ENCODE data around the gene SOX18.

The SOX18 gene

GRCh38 chr20:64067733-64068307 lies 18.4 kb upstream of the SOX18 start:
- no peak for DNase-seq

GRCh38 chr20:64067005-64067632 lies 17.7 kb upstream of the SOX18 start:
- no peak for DNase-seq

- no peak for DNase-seq
Observed at GRCh38 chr20:64065974-64066343, 16.5 kb upstream of the SOX18 start.

- no peak for DNase-seq
Observed at GRCh38 chr20:64065062-64065973, 15.9 kb upstream of the SOX18 start.

DNA sequence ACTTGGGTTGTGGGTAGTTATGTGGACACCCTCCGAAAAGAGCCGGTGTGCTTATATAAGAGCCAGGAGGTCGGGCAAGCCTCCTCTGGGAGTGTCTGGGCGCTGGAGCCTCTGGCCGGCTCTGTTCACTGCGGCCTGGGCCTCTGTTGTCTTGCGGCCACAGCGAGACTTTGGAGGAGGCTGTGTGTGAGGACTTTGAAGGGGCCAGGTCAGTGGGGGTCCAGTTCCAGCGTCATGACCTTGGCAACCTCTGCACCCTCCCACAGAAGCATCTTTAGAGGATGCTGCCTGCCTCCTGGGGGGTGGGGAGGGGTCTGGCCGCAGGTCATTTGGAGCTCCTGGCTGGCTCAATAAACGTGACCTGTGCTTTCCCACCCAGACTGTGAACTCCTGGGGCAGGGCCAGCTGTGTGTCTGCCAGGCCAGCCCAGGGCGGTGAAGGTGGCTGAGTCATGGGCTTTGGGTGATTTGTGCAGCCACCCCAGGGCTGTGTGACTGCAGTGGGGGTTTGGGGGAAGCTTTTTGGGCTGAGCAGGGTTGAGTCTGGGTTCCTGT lies 14.8 kb upstream of the SOX18 start:
- DNase-seq: no peak

DNA sequence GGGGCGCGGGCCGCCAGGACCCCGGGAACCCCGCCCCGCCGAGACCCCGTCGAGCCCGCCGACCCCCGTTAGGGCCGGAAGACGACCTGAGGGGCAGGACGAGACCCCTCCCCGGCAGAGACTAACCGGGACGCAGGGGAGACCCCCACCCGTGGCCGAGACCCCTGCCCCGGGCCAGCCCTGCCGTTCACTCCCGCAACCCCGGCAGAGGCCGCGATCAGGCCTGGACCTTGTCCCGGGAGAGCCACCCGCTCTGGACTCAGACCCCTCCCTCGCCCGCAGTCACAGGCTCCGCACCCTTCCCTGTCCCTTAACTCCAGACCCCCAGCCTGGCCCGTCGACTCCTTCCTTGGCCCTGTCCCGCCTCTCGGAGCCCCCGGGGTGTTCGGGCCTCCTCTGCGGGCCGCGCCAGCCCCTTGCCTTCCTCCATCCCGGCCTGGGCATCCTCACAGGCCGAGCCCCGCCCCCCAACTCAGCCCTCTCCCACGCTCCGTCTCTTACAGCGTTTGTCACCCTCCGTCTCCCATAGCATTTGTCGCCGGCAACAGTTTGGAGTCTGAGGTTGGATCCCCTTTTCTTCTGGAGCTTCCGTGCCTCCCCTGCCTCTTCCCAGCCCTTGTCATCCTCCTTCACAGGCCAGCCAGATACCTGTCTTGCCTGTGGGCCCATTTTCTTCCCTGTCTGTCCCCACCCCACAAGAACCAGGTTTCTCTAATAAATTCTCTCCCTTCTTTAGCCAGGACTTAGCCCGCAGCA lies 14.1 kb upstream of the SOX18 start:
- DNase-seq: no peak

GRCh38 chr20:64062596-64063388 lies 13.4 kb upstream of the SOX18 start, which contains the start of gene TCEA2:
TSS of gene TCEA2 (plus strand) at chr20:64063198. CDS start at chr20:64063313, 115 bp downstream.
- DNase-seq: peak; percentile 87 to 95

DNA sequence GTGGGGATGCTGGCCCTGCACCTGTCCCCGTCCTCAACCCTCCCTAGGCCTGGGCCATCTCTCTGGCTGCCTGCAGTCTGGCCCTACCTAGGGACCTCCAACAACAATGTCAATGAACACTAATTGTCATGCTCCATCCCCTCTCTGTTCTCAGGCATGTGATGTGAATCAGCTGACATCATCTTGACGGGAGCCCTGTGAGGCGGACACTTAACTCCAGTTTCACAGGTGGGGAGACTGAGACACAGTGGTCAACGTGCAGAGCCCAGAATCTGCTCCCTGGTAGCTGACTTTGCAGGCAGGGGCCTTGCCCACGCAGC lies 12.8 kb upstream of the SOX18 start:
- DNase-seq: no peak

GRCh38 chr20:64058536-64058935 lies 9.1 kb upstream of the SOX18 start:
- DNase-seq: no peak

- peak; percentile 43 to 52 for DNase-seq
Observed at GRCh38 chr20:64057628-64058498, 8.4 kb upstream of the SOX18 start.

DNA sequence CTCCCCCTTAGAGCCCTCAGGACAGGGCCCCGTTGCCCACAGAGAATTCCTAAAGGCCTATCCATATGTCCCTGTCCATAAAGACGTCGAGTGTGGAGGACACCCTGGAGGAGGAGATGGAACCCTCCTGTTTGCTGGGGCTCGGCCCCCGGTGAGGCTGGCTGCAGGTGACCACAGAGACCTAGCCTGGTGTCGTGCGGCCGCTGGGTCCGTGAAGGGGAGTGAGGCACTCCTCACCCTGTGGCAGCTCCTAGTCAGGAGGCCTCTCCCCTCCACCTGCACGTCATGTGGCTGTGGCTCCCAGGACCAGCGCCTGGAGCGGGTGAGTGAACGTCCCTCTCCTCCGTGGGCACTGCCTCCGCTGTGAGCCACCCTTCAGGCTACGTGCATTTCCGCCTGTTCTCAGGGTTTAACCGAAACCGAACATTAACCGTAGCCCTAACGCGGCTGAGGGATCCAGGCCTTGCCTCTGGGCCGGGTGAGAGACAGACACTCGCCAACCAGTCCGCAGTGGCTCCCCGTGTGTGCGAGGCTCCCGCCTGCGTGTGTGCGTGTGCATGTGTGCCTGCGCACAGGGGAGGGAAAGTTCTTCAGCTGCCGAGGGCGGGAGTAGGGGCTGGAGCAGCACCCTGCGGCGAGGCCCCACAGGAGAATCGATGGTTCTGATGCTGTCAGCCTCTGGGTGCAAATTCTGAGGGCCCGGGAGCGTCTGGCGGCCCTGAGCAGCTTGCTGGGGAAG lies 7.6 kb upstream of the SOX18 start:
- DNase-seq: no peak

DNA sequence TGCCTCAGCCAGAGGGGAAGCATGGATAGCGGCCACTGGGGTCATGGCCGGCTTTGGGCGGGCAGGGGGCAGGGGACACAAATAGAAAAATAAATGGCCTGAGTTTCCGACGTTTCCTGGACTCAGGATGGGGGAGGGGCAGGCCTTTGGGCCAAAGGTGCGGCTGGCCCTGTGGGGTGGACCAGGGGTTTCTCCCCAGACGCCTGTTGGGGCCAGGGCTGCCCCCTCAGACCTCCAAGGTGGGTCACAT lies 7.1 kb upstream of the SOX18 start:
- no peak for DNase-seq

DNA sequence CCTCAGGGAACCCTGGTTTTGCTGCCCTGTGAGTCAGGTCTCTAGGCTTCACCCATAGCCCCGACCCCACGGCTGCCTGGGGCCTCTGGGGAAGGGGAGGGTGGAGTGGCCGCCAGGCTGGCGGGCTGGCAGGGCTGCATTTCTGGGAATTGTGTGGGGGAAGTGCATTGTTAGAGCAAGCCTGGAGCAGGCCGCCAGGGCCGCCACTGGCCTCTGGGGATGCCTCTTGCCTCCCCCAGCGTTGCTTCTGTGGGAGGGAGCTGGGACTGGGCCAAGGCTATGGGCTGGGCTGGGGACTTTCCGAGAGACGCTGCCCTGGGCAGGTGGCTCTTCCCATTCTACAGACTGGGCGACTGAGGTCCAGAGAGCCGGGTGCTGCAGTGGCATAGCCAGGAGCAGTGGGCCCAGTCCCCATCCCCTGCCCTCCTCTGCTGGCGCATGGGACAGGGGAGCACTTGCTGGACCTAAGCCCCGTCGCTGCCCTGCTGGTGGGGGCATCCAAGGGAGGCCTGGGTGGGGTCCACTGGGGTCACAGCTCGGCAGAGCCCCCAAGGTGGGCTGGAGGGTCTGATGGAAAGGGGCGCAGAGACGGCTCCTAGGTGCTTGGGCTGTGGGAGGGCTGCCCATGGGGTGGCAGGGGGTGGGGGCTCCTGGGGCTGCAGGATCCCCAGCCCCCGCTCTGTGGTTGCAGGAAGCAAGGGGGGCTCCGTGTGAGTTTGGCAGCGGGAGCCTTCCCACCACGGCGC lies 6.6 kb upstream of the SOX18 start:
- no peak for DNase-seq

GRCh38 chr20:64055396-64055892 lies 6.0 kb upstream of the SOX18 start:
- peak in 1 of 2 experiments; percentile 15 for DNase-seq

GRCh38 chr20:64053841-64054661 lies 4.6 kb upstream of the SOX18 start:
- DNase-seq: peak in 1 of 2 experiments; percentile 56

DNA sequence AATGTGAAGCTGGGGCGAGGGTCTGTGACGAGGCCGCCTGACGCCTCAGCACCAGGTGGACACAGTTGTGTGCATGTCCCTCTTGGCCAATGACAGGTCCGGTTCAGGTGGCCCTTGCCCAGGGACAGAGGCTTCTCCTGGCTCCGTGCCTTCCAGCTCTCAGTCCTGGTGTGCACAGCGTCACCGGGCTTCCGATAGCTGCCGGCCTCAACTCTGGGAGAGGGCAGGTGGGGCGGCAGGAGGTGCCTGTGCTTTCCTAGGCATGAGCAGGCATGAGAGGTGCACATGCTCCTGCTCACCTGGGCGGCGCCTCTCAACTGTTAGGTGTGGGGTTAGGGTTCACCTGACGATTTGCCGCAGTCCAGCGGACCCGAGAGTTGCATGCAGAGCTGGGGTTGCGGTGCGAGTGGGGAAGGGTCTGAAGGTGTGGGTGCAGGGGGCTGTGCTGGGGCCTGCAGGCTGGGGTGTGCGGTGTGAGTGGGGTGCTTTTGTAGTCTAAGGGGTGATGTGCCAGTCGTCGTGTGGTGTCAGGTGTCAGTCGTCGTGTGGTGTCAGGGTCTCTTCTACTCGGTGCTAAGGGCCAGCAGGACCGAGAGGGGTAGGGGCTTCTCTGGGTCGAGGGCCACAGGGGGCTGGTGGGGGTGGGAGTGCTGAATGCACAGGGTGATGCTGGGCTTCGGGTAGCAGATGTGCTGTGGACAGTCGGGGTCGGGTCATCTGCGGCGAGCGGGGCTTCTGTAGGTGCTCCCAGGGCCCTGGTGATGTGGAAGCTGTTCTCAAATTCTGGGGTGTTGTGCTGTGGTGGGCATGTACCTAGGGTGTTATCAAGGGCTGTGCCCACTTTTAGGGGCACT lies 3.8 kb upstream of the SOX18 start:
- no peak for DNase-seq

DNA sequence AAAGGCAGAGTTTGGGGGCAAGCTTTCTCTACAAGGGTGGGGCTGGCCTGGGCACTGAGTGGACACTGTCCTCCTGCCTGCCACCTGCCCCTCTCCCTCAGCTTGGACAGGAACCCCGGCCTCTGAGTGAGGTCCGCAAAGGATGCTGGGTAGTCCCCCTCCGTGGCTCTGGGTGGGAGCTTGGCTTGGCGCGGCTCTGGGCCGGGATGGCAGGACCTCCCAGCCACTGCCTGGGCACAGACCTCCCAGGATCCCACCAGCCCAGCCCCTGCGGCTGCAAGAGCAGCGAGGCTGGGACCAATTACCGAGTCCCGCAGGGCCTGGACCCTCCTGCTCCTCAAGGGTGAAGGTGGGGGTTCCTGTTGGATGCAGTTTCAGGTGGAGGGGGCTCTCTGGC lies 2.9 kb upstream of the SOX18 start:
- no peak for DNase-seq
